HEK293T (cell line): ENCODE measurements around the gene ATP13A1.
A peak's percentile ranks its signal among the peaks of the same experiment; 100 is the strongest.

Experiments used
- CTCF ChIA-PET: fragments of 350-600 bp; formaldehyde crosslinking; extraction: SDS; loops from one replicate; lab custom pipeline; 2021; ENCODE audit warnings: antibody characterized with exemption, inconsistent platforms; lab: Yijun Ruan, JAX
- POLR2A ChIA-PET: fragments of 350-600 bp; formaldehyde crosslinking; extraction: SDS; loops from one replicate; lab custom pipeline; 2020; ENCODE audit warnings: antibody characterized with exemption, inconsistent platforms; lab: Yijun Ruan, JAX
- DNase-seq: peaks from one replicate; pipeline ENCODE4 v3.0.0; 2012; ENCODE audit warnings: mixed read lengths; ENCODE audit errors: extremely low spot score
- ARNT ChIP-seq: fragments of 450-650 bp; IDR thresholded peaks from 2 replicates; pipeline ENCODE4 v1.6.1; 2017; ENCODE audit warnings: mild to moderate bottlenecking
- BHLHE40 ChIP-seq: fragments of 450-650 bp; IDR thresholded peaks from 2 replicates; pipeline ENCODE4 v1.6.1; 2016; ENCODE audit warnings: mild to moderate bottlenecking, moderate library complexity, borderline replicate concordance
- CTBP1 ChIP-seq: fragments of 450-650 bp; IDR thresholded peaks from 2 replicates; pipeline ENCODE4 v1.6.1; 2016; ENCODE audit warnings: borderline replicate concordance
- ELF4 ChIP-seq: fragments of 450-650 bp; IDR thresholded peaks from 2 replicates; pipeline ENCODE4 v1.6.1; 2017; ENCODE audit warnings: antibody characterized with exemption
- FOXA1 ChIP-seq: fragments of 450-650 bp; IDR thresholded peaks from 2 replicates; pipeline ENCODE4 v1.6.1; 2016; ENCODE audit warnings: mild to moderate bottlenecking
- FOXK2 ChIP-seq: fragments of 450-650 bp; IDR thresholded peaks from 2 replicates; pipeline ENCODE4 v1.6.1; 2016; ENCODE audit warnings: mild to moderate bottlenecking
- FOXM1 ChIP-seq: fragments of 450-650 bp; IDR thresholded peaks from 2 replicates; pipeline ENCODE4 v1.6.1; 2017; ENCODE audit warnings: mild to moderate bottlenecking, borderline replicate concordance
- HDGF ChIP-seq: fragments of 450-650 bp; IDR thresholded peaks from 2 replicates; pipeline ENCODE4 v1.6.1; 2017; ENCODE audit warnings: antibody characterized with exemption, borderline replicate concordance
- L3MBTL2 ChIP-seq: fragments of 450-650 bp; conservative IDR thresholded peaks from 2 replicates; pipeline ENCODE4 v1.6.1; 2016; ENCODE audit warnings: mild to moderate bottlenecking
- LEF1 ChIP-seq: fragments of 450-650 bp; IDR thresholded peaks from 2 replicates; pipeline ENCODE4 v1.6.1; 2017; ENCODE audit warnings: mild to moderate bottlenecking, borderline replicate concordance
- NFRKB ChIP-seq: fragments of 450-650 bp; IDR thresholded peaks from 2 replicates; pipeline ENCODE4 v1.6.1; 2016; ENCODE audit warnings: mild to moderate bottlenecking, moderate library complexity
- SP1 ChIP-seq: fragments of 450-650 bp; IDR thresholded peaks from 2 replicates; pipeline ENCODE4 v1.6.1; 2017
- SUZ12 ChIP-seq: fragments of 450-650 bp; IDR thresholded peaks from 2 replicates; pipeline ENCODE4 v1.6.1; 2016; ENCODE audit warnings: mild to moderate bottlenecking
- TARDBP ChIP-seq: fragments of 450-650 bp; IDR thresholded peaks from 2 replicates; pipeline ENCODE4 v1.6.1; 2016
- ZNF384 ChIP-seq: fragments of 450-650 bp; IDR thresholded peaks from 2 replicates; pipeline ENCODE4 v1.6.1; 2016
- TF ChIP-seq, protein P1 (sequence below): fragments of 450-650 bp; IDR thresholded peaks from 2 replicates; pipeline ENCODE4 v1.6.1; 2016

ATP13A1 gene

DNA sequence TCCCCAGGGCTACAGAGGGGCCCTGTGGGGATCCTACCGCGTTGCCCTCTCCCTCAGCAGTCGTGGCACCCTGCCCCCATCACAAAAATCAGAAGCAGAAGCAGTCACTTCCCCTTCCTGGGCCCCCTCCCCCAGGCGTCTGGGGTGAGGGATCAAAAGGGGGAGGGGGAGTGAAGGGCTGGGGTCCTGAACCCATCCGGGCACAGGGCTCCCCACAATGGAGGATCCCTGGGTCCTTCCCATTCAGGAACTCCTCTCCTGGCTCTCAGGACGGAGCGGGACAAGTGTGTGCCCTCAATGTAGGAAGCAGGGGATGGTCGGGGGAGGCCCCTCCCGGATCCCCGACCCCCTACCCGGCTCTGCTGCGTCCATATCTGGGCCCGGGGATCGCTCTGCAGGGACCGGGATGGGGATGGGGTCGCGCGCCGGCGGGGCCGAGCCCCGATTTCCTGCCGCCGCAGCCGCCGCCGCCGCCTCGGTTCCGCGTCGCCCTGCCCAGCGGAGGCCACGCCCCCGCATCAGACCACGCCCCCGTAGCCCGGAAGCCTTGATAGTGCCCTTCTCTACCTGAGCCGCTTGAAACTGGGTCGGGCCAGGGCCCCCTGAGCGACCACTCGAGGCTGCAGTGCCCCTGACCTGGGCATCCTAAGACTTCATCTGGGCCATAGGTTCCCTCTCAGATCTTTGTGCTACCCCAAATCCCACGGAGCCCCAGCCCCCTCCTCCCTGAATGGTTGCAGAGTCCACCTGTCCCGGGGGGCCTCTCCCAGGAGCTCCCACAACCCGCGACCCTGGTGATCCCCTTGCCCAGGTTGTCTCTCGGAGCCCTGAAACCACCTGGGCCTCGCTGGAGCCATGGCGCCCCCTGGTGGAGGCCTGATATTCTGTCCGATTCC, 20.1 kb downstream of the ATP13A1 start, which contains the start of gene GMIP:
Gene GMIP, minus strand, starts transcription at position 500 of the 896 bp plus-strand sequence. Its CDS starts 128 bp downstream, at position 372.
- TF ChIP-seq L3MBTL2: no peak
- no peak for TF ChIP-seq FOXM1
- TF ChIP-seq CTBP1: no peak
- TF ChIP-seq TARDBP: no peak
- no peak for TF ChIP-seq SUZ12
- no peak for TF ChIP-seq HDGF
- no peak for TF ChIP-seq FOXA1
- no peak for TF ChIP-seq ZNF384
- TF ChIP-seq, protein P1, sequence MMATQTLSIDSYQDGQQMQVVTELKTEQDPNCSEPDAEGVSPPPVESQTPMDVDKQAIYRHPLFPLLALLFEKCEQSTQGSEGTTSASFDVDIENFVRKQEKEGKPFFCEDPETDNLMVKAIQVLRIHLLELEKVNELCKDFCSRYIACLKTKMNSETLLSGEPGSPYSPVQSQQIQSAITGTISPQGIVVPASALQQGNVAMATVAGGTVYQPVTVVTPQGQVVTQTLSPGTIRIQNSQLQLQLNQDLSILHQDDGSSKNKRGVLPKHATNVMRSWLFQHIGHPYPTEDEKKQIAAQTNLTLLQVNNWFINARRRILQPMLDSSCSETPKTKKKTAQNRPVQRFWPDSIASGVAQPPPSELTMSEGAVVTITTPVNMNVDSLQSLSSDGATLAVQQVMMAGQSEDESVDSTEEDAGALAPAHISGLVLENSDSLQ: no peak
- no peak for TF ChIP-seq SP1
- no peak for TF ChIP-seq ELF4
- no peak for TF ChIP-seq FOXK2
- TF ChIP-seq ARNT: no peak
- ChIA-PET POLR2A (no interaction called here), CTCF (interaction anchor here (0.6 to 1.9 kb wide), 6 partner anchors 9 to 124 kb away, joined by 3 to 6 read pairs (median 4); no protein-coding TSS in a partner anchor)
- DNase-seq: peak; percentile 82

DNA sequence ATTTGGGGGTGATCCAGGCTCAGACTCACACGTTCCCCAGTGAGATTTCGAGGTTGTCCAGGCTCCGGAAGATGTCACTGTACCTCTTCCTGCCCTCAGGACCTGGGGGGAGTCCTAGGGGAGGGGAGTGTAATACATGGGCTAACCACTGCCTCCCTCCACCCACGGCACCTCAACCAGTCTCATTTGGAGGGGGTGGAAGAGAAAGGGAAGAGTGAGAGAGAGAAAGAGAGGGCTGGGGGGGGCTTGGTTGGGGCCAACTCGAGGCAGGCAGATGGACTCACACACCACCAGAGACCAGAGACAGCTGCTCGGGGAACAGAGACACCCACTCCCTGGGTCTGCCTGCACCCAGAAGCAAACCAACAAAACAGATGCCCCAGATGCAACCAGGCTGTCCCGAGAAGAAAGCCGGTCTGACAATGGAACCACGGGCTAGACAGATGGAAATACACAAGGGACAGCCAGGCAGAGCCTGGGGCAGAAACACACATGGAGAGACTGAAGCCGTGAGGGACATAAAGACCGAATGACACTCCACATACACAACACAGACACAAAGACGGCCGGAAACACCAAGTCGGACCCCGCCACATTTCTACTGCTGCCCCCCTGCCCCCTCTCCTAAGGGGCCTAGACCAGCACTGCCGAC, 20.8 kb downstream of the ATP13A1 start:
- no peak for DNase-seq
- ChIA-PET POLR2A (no interaction called here), CTCF (no interaction called here)
- no peak for TF ChIP-seq ARNT

DNA sequence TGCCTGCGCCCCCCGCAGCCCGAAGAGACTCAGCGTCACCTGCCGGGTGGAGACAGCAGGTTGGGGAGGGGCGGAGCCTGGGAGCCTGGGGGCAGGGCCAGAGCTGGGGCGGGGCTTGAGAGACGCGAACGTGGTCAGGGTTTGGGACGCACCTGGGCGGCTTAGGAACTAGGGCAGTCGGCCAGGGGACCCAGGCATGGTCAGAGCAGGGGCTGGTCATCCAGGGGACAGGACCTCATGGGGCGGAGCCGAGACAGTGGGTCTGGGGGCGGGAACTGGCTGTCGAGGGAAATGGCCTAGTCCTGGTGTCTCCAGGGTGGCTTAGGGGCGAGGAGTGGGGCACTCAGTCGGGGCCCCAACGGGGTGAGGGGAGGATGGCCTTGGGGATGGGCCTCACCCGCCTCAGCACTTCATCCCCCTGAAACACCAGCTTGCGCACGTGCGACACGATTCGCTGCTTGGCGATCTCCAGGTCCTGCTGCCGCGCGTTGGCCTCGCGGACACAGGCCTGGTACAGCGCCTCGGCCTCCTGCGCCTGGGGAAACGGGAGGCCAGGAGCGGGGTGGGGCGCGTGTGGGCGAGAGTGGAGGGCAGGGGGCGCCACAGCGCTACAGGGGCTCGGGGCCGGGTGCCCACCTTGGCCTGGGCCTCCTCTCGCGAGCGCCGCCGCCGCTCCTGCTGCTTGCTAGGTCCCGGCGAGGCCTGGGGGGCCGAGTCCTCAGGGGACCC, 25.8 kb downstream of the ATP13A1 start:
- POLR2A ChIA-PET: no interaction called here
- DNase-seq: no peak
- TF ChIP-seq SP1 (no peak), SUZ12 (no peak), FOXM1 (no peak), ELF4 (no peak), ZNF384 (no peak), NFRKB (no peak), FOXA1 (no peak), L3MBTL2 (no peak), ARNT (no peak), LEF1 (no peak), FOXK2 (no peak), CTBP1 (no peak), HDGF (no peak), BHLHE40 (no peak), TARDBP (no peak)
- TF ChIP-seq, protein P1: no peak
- CTCF ChIA-PET: no interaction called here

- DNase-seq: no peak
- no peak for TF ChIP-seq SP1
- no peak for TF ChIP-seq ARNT
- TF ChIP-seq FOXA1: no peak
- TF ChIP-seq ELF4: no peak
- TF ChIP-seq FOXM1: no peak
- TF ChIP-seq SUZ12: no peak
- TF ChIP-seq FOXK2: no peak
- TF ChIP-seq NFRKB: no peak
- no peak for TF ChIP-seq BHLHE40
- no peak for TF ChIP-seq CTBP1
- no peak for TF ChIP-seq ZNF384
- TF ChIP-seq L3MBTL2: no peak
- TF ChIP-seq HDGF: no peak
- TF ChIP-seq LEF1: no peak
- TF ChIP-seq, protein P1: no peak
- no peak for TF ChIP-seq TARDBP
- POLR2A ChIA-PET: no interaction called here
- CTCF ChIA-PET: no interaction called here
Observed at GRCh38 chr19:19637186-19637522, 26.3 kb downstream of the ATP13A1 start.

DNA sequence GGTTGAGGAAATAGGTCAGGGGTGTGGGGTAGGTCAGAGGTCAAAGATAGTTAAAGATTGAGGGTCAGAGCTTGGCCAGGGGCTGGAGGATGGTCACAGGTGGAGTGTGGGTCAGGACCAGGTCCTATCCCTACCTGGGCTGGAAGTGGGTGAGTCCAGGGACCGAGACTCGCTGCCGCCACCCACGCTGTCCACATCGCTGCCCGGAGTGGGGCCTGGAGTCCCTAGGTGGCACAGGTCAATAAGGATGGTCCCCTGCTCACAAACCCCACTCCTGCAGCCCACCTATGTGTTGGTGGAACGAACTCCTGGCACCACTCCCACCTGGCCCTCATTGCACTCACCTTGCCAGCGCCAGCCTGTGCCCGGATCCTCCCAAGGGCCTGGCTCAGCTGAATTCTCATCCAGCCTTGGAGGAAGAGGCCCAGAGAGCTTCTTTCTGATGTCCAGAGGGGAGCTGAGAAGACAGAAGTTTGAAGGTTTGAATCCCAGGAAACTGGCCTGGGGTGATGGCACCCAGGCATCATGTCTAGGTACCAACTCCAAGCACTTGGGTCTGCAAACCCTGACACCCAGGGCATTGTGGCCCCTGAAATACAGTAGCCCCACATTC, 26.8 kb downstream of the ATP13A1 start:
- ChIA-PET CTCF (interaction anchor here (0.6 kb wide), 1 partner anchor 24 kb away, joined by 3 read pairs; no protein-coding TSS in a partner anchor), POLR2A (no interaction called here)
- DNase-seq: no peak
- TF ChIP-seq LEF1 (no peak), CTBP1 (no peak), SUZ12 (no peak), ARNT (no peak), FOXK2 (no peak), ELF4 (no peak), L3MBTL2 (no peak), FOXA1 (no peak), ZNF384 (no peak), HDGF (no peak)
